ENCODE results near the gene GRIN2A.

DNA sequence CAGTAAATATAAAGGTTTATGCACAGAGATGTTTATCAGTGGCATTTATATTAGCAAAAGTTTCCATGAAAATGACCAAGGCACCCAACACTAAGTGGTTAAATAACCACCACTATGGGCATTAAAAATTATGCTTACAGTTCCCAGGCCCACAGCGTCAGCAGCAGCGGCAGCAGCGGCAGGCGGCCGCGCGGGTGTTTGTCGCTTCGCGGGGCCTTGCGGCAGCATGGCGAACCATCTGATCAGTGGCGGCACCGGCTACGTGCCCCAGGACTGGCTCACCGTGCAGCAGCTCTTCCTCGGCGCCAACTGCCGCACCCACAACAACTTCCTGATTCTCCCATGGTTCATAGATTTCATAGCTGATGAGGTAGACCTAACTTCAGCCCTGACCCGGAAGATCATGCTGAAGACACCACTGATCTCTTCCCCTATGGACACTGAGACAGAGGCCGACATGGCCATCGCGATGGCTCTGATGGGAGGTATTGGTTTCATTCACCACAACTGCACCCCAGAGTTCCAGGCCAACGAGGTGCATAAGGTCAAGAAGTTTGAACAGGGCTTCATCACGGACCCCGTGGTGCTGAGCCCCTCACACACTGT lies 71.0 kb downstream of the GRIN2A start:
- no peak for TF ChIP-seq HOXB5 (CRISPR knock-in tag; IDR thresholded peaks at IDR 0.05)
- TF ChIP-seq, protein P1, sequence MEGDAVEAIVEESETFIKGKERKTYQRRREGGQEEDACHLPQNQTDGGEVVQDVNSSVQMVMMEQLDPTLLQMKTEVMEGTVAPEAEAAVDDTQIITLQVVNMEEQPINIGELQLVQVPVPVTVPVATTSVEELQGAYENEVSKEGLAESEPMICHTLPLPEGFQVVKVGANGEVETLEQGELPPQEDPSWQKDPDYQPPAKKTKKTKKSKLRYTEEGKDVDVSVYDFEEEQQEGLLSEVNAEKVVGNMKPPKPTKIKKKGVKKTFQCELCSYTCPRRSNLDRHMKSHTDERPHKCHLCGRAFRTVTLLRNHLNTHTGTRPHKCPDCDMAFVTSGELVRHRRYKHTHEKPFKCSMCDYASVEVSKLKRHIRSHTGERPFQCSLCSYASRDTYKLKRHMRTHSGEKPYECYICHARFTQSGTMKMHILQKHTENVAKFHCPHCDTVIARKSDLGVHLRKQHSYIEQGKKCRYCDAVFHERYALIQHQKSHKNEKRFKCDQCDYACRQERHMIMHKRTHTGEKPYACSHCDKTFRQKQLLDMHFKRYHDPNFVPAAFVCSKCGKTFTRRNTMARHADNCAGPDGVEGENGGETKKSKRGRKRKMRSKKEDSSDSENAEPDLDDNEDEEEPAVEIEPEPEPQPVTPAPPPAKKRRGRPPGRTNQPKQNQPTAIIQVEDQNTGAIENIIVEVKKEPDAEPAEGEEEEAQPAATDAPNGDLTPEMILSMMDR (IDR thresholded peaks at IDR 0.05): no peak
- TF ChIP-seq KDM1A (IDR thresholded peaks at IDR 0.05; ENCODE audit: low read depth): no peak
- TF ChIP-seq CHD2 (IDR thresholded peaks at IDR 0.05; ENCODE audit: low read length, partially characterized antibody): no peak
- TF ChIP-seq HOXB13 (CRISPR knock-in tag; IDR thresholded peaks at IDR 0.05; ENCODE audit: low read depth): no peak
- no peak for TF ChIP-seq REST (IDR thresholded peaks at IDR 0.05)
